IMR-90 (cell line): ENCODE results near the gene TTC16. TPM values are rescaled to one million over a fixed set of nuclear protein-coding genes. Genes with fewer than 3 reads are reported as not detected.

Source experiments
- ATAC-seq: fragments of 200-7000 bp; cut with Tn5 transposase; 2 replicates; pipeline ENCODE4 v1.9.1; 2020; ENCODE audit warnings: low read depth, mild to moderate bottlenecking, moderate library complexity
- BruUV-seq: library from RNA; stranded (reverse); fragments of 400-500 nt; replicated peaks from 2 replicates; lab custom pipeline; 2021; lab: Mats Ljungman, UMichigan
- CTCF ChIA-PET: fragments of 300-600 bp; formaldehyde crosslinking; extraction: SDS; loops from one replicate; lab custom pipeline; 2021; ENCODE audit warnings: antibody characterized with exemption; lab: Yijun Ruan, JAX
- POLR2A ChIA-PET: fragments of 300-600 bp; sonication (Branson Sonifier 250); formaldehyde crosslinking; loops from one replicate; lab custom pipeline; 2022; ENCODE audit warnings: antibody characterized with exemption; ENCODE audit not compliant: unreplicated experiment; lab: Charles Lee
- DNase-seq: peaks from one replicate; pipeline ENCODE4 v3.0.0; 2013
- H2AFZ ChIP-seq: replicated peaks from 2 replicates; pipeline ENCODE3; 2013; ENCODE audit warnings: low read length, mild to moderate bottlenecking; ENCODE audit not compliant: poor library complexity
- H2AK5ac ChIP-seq: 2 replicates; pipeline ENCODE4 v1.6.1; 2013; ENCODE audit warnings: low read depth, low read length, inconsistent platforms
- H2AK9ac ChIP-seq: replicated peaks from 2 replicates; pipeline ENCODE3; 2013; ENCODE audit warnings: mild to moderate bottlenecking, low read depth, low read length, moderate library complexity; ENCODE audit not compliant: poor library complexity
- H2BK120ac ChIP-seq: 2 replicates; pipeline ENCODE4 v1.6.1; 2013; ENCODE audit warnings: low read depth, low read length, inconsistent platforms
- H2BK15ac ChIP-seq: 3 replicates; pipeline ENCODE4 v1.6.1; 2013; ENCODE audit warnings: low read depth, low read length, inconsistent platforms
- H2BK20ac ChIP-seq: 2 replicates; pipeline ENCODE4 v1.6.1; 2013; ENCODE audit warnings: low read depth, mild to moderate bottlenecking, inconsistent platforms, low read length, moderate library complexity
- H2BK5ac ChIP-seq: 2 replicates; pipeline ENCODE4 v1.6.1; 2013; ENCODE audit warnings: mild to moderate bottlenecking, low read depth, low read length, inconsistent platforms; ENCODE audit not compliant: poor library complexity, severe bottlenecking
- H3K14ac ChIP-seq: replicated peaks from 2 replicates; pipeline ENCODE4 v1.6.1; 2013; ENCODE audit warnings: low read depth, low read length, inconsistent platforms
- H3K18ac ChIP-seq: 2 replicates; pipeline ENCODE4 v1.6.1; 2013; ENCODE audit warnings: low read depth, low read length, control low read depth
- H3K23ac ChIP-seq: 2 replicates; pipeline ENCODE4 v1.6.1; 2013; ENCODE audit warnings: low read depth, low read length, inconsistent platforms
- H3K27ac ChIP-seq: 2 replicates; pipeline ENCODE4 v1.5.1; 2013; ENCODE audit warnings: mild to moderate bottlenecking, control low read depth, low read length; ENCODE audit not compliant: insufficient read depth
- H3K27me3 ChIP-seq: 2 replicates; pipeline ENCODE4 v1.6.1; 2013; ENCODE audit warnings: low read length; ENCODE audit not compliant: control insufficient read depth, insufficient read depth
- H3K36me3 ChIP-seq: 2 replicates; pipeline ENCODE4 v1.6.1; 2013; ENCODE audit warnings: low read length, mixed read lengths; ENCODE audit not compliant: control insufficient read depth, insufficient read depth
- H3K4ac ChIP-seq: 2 replicates; pipeline ENCODE4 v1.6.1; 2013; ENCODE audit warnings: low read depth, low read length, inconsistent platforms
- H3K4me1 ChIP-seq: 2 replicates; pipeline ENCODE4 v1.6.1; 2013; ENCODE audit warnings: low read length, mixed read lengths; ENCODE audit not compliant: control insufficient read depth, insufficient read depth
- H3K4me2 ChIP-seq: 2 replicates; pipeline ENCODE4 v1.6.1; 2013; ENCODE audit warnings: low read depth, mild to moderate bottlenecking, control low read depth, low read length, moderate library complexity
- H3K4me3 ChIP-seq: 2 replicates; pipeline ENCODE4 v1.5.1; 2013; ENCODE audit warnings: low read depth, mild to moderate bottlenecking, control low read depth, low read length, moderate library complexity; ENCODE audit not compliant: insufficient read depth
- H3K56ac ChIP-seq: 2 replicates; pipeline ENCODE4 v1.6.1; 2013; ENCODE audit warnings: low read length, inconsistent platforms; ENCODE audit not compliant: insufficient read depth; ENCODE audit errors: extremely low read depth
- H3K79me1 ChIP-seq, 2 experiments: 2 replicates each; pipeline ENCODE4 v1.6.1; 2013; ENCODE audit warnings: low read length in 2 of 2, inconsistent platforms in 1 of 2, low read depth in 1 of 2
- H3K9ac ChIP-seq: 2 replicates; pipeline ENCODE4 v1.6.1; 2013; ENCODE audit warnings: low read depth, low read length, control low read depth
- H3K9me1 ChIP-seq: 2 replicates; pipeline ENCODE4 v1.6.1; 2013; ENCODE audit warnings: low read length, inconsistent platforms; ENCODE audit not compliant: insufficient read depth
- H3K9me3 ChIP-seq: 2 replicates; pipeline ENCODE4 v1.6.1; 2013; ENCODE audit warnings: low read length; ENCODE audit not compliant: control insufficient read depth, insufficient read depth
- H4K20me1 ChIP-seq: 2 replicates; pipeline ENCODE4 v1.6.1; 2013; ENCODE audit warnings: low read length, inconsistent platforms; ENCODE audit not compliant: insufficient read depth
- H4K5ac ChIP-seq: 2 replicates; pipeline ENCODE4 v1.6.1; 2013; ENCODE audit warnings: mild to moderate bottlenecking, low read depth, low read length, control low read depth
- H4K8ac ChIP-seq, 2 experiments: 2 replicates each; pipeline ENCODE4 v1.6.1; 2013; ENCODE audit warnings: low read depth in 2 of 2, low read length in 2 of 2, control low read depth in 1 of 2, inconsistent platforms in 1 of 2
- H4K91ac ChIP-seq: 2 replicates; pipeline ENCODE4 v1.6.1; 2013; ENCODE audit warnings: low read depth, low read length, inconsistent platforms; ENCODE audit not compliant: insufficient read depth
- CHD1 ChIP-seq: IDR thresholded peaks from 2 replicates; pipeline ENCODE4 v1.6.1; 2012; ENCODE audit warnings: low read depth, low read length, improper control_type of control experiment
- RAD21 ChIP-seq: IDR thresholded peaks from 2 replicates; pipeline ENCODE4 v1.6.1; 2012; ENCODE audit warnings: low read length, improper control_type of control experiment
- SMC3 ChIP-seq: fragments of 150-350 bp; IDR thresholded peaks from 2 replicates; pipeline ENCODE4 v1.6.1; 2016; ENCODE audit warnings: low read depth, mild to moderate bottlenecking, antibody characterized with exemption, low read length, moderate library complexity
- WGBS, 2 experiments: methylation state at CpG; one replicate each; pipeline versions ENCODE4 v1.1.5 to v1.1.7; 2013; ENCODE audit warnings: missing lambda C conversion rate in 2 of 2; ENCODE audit not compliant: insufficient read length in 1 of 2; ENCODE audit errors: extremely low coverage in 2 of 2; 5-methylcytosine and 5-hydroxymethylcytosine counted together
- dilution Hi-C: fragments of 300-500 bp; cut with HindIII; formaldehyde crosslinking; loops from one replicate; pipeline ENCODE4 v1.14.3; 2018; ENCODE audit warnings: low sequenced_read_pairs; ENCODE audit not compliant: unreplicated experiment
- in situ Hi-C: fragments of 300-500 bp; cut with MboI; formaldehyde crosslinking; loops from 3 replicates; pipeline ENCODE4 v1.14.3; 2019; ENCODE audit warnings: low sequenced_read_pairs, inconsistent platforms, mixed read lengths
- intact Hi-C: fragments of 100-400 bp; cut with micrococcal nuclease; formaldehyde crosslinking; loops from 2 replicates; pipeline ENCODE4 v1.10.0; 2022
- polyA plus RNA-seq, 3 experiments: library from polyadenylated mRNA; depleted of rRNA; stranded (reverse); fragments of >200 nt; gene quantifications; 2 replicates each; pipeline ENCODE4 v1.2.3, GENCODE V29; 2012; ENCODE audit warnings: low replicate concordance in 1 of 3
- total RNA-seq: library from RNA; depleted of rRNA; stranded (reverse); fragments of >200 nt; gene quantifications from 2 replicates; pipeline ENCODE4 v1.2.3, GENCODE V29; 2012

Gene TTC16
- total and polyA plus RNA-seq, 2 of the 4 experiments (the other 2 are of a cell fraction), result 0.02 TPM; not detected in 1

GRCh38 chr9:127777368-127777980, 61.6 kb downstream of the TTC16 start:
- Histone ChIP-seq H4K91ac (no peak overlapping the region), H3K27me3 (peaks cover 11% of the 10 kb centered on the region), H3K56ac (no peak overlapping the region), H3K4me2 (no peak overlapping the region), H4K5ac (no peak overlapping the region), H3K23ac (no peak overlapping the region), H3K18ac (no peak overlapping the region), H3K4me1 (no peaks in the 10 kb centered on the region), H2BK120ac (no peak overlapping the region), H3K36me3 (no peaks in the 10 kb centered on the region), H2AFZ (no peak overlapping the region), H3K9me3 (no peaks in the 10 kb centered on the region), H3K9me1 (no peaks in the 10 kb centered on the region), H3K9ac (no peak overlapping the region), H2AK9ac (no peak overlapping the region), H2AK5ac (no peak overlapping the region), H3K27ac (no peak overlapping the region), H3K4me3 (no peak overlapping the region), H2BK15ac (no peak overlapping the region), H4K20me1 (no peaks in the 10 kb centered on the region), H2BK5ac (no peak overlapping the region), H4K8ac (no peak overlapping the region), H3K14ac (no peak overlapping the region), H2BK20ac (no peak overlapping the region), H3K4ac (no peak overlapping the region), H3K79me1 (no peaks in the 10 kb centered on the region)
- WGBS, 2 experiments, result 94% methylated on average over 7 of the region's 18 CpGs; no CpG with 5 or more reads in 1 of the 2 experiments
- no peak for DNase-seq
- intact Hi-C loops (no loop called here), in situ Hi-C loops (no loop called here), dilution Hi-C loops (no loop called here)
- no TSS peak for BruUV-seq
- ATAC-seq, result no peak
- ChIA-PET POLR2A (no interaction called here), CTCF (no interaction called here)
- no peak for TF ChIP-seq RAD21
- no peak for TF ChIP-seq SMC3
- TF ChIP-seq CHD1, result no peak
